GM19455 (cell line): ENCODE measurements around the gene XCL1.

Source experiments
- ATAC-seq: cut with Tn5 transposase; IDR thresholded peaks from one replicate; pipeline ENCODE4 v1.9.1; 2021; ENCODE audit not compliant: unreplicated experiment

The XCL1 gene

GRCh38 chr1:168603501-168604110, 27.2 kb downstream of the XCL1 start:
- peak; percentile 85 for ATAC-seq

- ATAC-seq = no peak
These were observed 29.0 kb downstream of the XCL1 start for GRCh38 chr1:168605443-168605842.

GRCh38 chr1:168606096-168606495, 29.7 kb downstream of the XCL1 start:
- no peak for ATAC-seq

- no peak for ATAC-seq
These were observed 31.5 kb downstream of the XCL1 start for GRCh38 chr1:168607872-168608428.

- no peak for ATAC-seq
These were observed 32.7 kb downstream of the XCL1 start for GRCh38 chr1:168608796-168609715.

- ATAC-seq = no peak
These were observed 33.5 kb downstream of the XCL1 start for GRCh38 chr1:168609741-168610510.

GRCh38 chr1:168613038-168613451, 36.6 kb downstream of the XCL1 start:
- no peak for ATAC-seq

- ATAC-seq = no peak
These were observed 37.4 kb downstream of the XCL1 start for GRCh38 chr1:168613691-168614231.

GRCh38 chr1:168614235-168614634, 37.8 kb downstream of the XCL1 start:
- no peak for ATAC-seq

- no peak for ATAC-seq
These were observed 39.6 kb downstream of the XCL1 start for GRCh38 chr1:168615965-168616364.

- ATAC-seq = no peak
These were observed 41.8 kb downstream of the XCL1 start for GRCh38 chr1:168617974-168618750.

- no peak for ATAC-seq
These were observed 42.5 kb downstream of the XCL1 start for GRCh38 chr1:168618886-168619285.

- ATAC-seq = no peak
These were observed 45.0 kb downstream of the XCL1 start for GRCh38 chr1:168621356-168621755.

- no peak for ATAC-seq
These were observed 46.8 kb downstream of the XCL1 start for GRCh38 chr1:168623003-168623828.

- no peak for ATAC-seq
These were observed 47.4 kb downstream of the XCL1 start for GRCh38 chr1:168623831-168624230.

- ATAC-seq = no peak
These were observed 49.9 kb downstream of the XCL1 start for GRCh38 chr1:168626326-168626725.

- ATAC-seq = no peak
These were observed 51.0 kb downstream of the XCL1 start for GRCh38 chr1:168627370-168627769.

GRCh38 chr1:168628807-168629206, 52.4 kb downstream of the XCL1 start:
- no peak for ATAC-seq

- ATAC-seq = no peak
These were observed 53.1 kb downstream of the XCL1 start for GRCh38 chr1:168629466-168629865.
